OCI-LY7 (cell line): ENCODE results near the gene BCL10.

Experiments
- EZH2phosphoT487 ChIP-seq: fragments of 200-600 bp; sonication (generic); IDR thresholded peaks from 2 replicates; pipeline ENCODE4 v1.6.1; 2018; ENCODE audit warnings: low read depth, borderline replicate concordance, mild to moderate bottlenecking, mixed run types, antibody characterized with exemption, low read length, moderate library complexity, mixed read lengths
- TF ChIP-seq, protein P1 (sequence below): fragments of 200-600 bp; sonication (generic); conservative IDR thresholded peaks from 2 replicates; pipeline ENCODE4 v1.5.1; 2014; ENCODE audit warnings: mild to moderate bottlenecking, antibody characterized with exemption, low read length, moderate library complexity, mixed read lengths

DNA sequence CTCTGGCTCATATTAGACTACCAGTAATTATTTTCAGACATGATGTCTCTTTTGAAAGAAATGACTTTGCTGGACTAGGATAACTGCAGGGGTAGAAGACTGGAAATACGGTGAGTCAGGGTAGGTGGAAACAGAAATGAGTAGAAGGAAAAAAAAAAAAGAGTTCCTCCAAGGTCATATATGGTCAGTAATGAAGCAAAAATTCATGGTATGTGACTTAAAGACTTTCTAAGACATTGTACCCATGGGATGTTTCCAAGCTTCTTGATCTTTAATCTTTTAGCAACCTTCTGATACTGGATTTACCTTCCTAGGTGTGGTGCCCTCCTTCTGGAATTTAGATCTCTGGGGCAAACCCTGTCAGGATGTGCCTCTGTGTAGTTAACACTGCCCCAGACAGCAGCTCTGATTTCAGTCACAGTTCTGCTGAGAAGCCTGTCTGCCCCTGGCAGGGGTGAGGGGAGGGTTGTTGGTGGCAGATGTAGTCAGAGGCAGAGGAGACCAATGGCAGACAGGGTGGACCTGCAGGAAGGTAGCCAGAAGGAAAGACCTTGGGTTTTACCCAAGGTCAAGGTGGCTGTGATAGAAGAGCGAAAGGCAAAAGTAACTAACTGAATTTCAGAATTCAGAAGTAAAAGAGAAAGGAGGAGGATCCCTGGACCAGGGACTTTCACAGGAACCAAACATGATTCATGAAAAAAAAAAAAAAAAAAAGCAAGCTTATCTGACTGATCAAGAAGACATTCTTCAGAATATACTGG is 44.1 kb upstream of the BCL10 start:
- TF ChIP-seq, protein P1, sequence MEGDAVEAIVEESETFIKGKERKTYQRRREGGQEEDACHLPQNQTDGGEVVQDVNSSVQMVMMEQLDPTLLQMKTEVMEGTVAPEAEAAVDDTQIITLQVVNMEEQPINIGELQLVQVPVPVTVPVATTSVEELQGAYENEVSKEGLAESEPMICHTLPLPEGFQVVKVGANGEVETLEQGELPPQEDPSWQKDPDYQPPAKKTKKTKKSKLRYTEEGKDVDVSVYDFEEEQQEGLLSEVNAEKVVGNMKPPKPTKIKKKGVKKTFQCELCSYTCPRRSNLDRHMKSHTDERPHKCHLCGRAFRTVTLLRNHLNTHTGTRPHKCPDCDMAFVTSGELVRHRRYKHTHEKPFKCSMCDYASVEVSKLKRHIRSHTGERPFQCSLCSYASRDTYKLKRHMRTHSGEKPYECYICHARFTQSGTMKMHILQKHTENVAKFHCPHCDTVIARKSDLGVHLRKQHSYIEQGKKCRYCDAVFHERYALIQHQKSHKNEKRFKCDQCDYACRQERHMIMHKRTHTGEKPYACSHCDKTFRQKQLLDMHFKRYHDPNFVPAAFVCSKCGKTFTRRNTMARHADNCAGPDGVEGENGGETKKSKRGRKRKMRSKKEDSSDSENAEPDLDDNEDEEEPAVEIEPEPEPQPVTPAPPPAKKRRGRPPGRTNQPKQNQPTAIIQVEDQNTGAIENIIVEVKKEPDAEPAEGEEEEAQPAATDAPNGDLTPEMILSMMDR = no peak
- TF ChIP-seq EZH2phosphoT487 = no peak
